OCI-LY7 (cell line): Measurements from ENCODE around the gene RNF14.

Source experiments
- CTCF ChIP-seq: fragments of 200-600 bp; sonication (generic); conservative IDR thresholded peaks from 2 replicates; pipeline ENCODE4 v1.5.1; 2014; ENCODE audit warnings: mild to moderate bottlenecking, antibody characterized with exemption, low read length, moderate library complexity, mixed read lengths
- EZH2phosphoT487 ChIP-seq: fragments of 200-600 bp; sonication (generic); IDR thresholded peaks from 2 replicates; pipeline ENCODE4 v1.6.1; 2018; ENCODE audit warnings: low read depth, borderline replicate concordance, mild to moderate bottlenecking, mixed run types, antibody characterized with exemption, low read length, moderate library complexity, mixed read lengths

DNA sequence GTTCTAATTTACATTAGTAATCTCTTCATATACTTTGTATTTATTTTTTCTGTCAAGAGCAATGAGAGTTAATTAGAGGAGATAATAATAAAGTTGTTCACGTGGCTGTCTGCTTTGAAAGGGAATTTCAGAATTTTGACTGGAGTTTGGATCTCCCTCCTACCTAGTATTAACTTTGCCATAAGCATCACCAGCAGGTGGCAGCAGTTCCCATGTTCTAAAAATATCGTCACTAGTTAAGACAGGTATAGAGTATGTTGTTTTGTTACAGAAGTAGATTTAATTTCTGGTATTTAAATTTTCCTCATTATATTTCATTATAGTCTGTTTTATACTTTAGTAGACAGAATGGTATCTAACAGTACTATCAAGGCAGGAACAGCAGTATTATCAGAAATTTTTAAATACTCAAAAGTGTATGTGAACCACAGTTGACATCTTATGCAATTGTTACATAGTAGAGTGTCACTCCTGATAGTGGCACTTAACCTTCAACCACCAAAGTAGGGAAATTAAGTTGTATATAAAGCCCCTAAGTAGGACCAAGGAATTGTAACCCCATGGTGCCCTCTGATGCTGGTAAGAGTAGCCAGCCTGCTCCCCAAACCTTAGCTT is 23.6 kb downstream of the RNF14 start:
- TF ChIP-seq CTCF (peak; percentile 95), EZH2phosphoT487 (no peak)
